T-helper 2 cell treated with Interferon-gamma antibody and Interleukin-4, amounts not matched to agents 100 ng/mL and 5 ng/mL, for 36 hours (primary cell): ENCODE data around the gene PRTN3. TPM values are rescaled to one million over a fixed set of nuclear protein-coding genes. Genes with fewer than 3 reads are reported as not detected.

Source experiments
- intact Hi-C: fragments of 100-400 bp; cut with micrococcal nuclease; formaldehyde crosslinking; loops from one replicate; pipeline ENCODE4 v1.15.1; 2023
- total RNA-seq: library from RNA; stranded (reverse); gene quantifications from 2 replicates; pipeline ENCODE4 v1.2.3, GENCODE V29; 2022

The PRTN3 gene
- not detected in 2 replicates for total RNA-seq

DNA sequence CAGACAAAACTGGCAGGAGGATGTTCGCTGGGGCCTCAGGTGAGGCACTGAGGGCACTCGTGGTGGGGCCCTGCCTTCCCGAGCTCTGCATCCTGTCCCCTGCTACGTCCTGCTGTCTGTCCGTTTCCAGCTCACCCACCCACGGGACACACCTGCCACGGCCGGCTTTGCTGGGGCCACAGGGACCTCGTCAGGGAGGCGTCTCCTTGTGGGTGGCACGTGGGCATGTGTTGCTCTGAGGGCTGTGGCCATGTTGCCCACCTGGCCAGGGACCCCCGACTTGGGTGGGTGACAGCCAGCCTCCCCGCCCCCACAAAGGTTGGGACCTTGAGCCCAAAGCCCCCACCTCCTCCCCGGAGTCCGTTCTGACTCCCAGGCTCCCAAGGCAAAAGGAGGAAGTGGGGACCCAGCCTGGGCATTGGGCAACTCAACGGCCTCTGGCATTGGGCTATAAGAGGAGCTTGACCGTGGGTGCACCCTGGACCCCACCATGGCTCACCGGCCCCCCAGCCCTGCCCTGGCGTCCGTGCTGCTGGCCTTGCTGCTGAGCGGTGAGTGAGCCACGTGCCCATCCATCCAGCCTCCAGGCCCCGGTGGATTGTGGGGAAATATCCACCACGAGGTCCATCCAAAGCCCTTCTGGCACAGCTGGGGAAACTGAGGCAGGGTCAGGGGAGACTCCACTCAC lies at the start of gene PRTN3:
Gene PRTN3 (plus strand): TSS at position 481 of the 688 bp plus-strand sequence. CDS start 10 bp downstream, at position 491.
- intact Hi-C loops: no loop called here

GRCh38 chr19:791007-791566 lies 49.7 kb upstream of the PRTN3 start:
- intact Hi-C loops: no loop called here

- intact Hi-C loops: no loop called here
Observed at GRCh38 chr19:791567-792305, 49.1 kb upstream of the PRTN3 start.

DNA sequence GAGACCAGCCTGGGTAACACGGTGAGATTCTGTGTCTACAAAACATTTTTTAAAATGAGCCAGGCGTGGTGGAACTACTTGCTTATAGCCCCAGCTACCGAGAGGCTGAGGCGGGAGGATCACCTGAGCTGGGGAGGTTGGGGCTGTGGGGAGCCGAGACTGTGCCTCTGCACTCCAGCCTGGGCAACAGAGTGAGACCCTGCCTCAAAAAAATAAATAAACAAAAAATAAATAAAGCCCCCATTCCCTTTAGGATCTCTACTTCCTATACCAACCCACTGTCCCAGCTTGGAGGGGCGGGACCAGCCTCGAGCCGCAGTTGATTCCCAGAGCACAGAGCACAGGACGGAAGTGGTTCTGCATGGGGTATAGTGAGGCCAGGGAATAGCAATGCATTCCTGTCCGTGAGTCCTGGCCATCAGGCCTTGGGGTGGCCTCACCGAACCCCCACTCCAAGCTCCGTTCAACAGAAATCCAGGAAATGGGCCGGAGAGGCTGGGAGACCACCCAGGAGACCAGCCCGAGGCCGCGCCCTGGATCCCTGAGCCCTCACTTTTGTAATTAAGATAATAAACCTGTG lies 48.4 kb upstream of the PRTN3 start:
- intact Hi-C loops: no loop called here

GRCh38 chr19:793806-794205 lies 47.0 kb upstream of the PRTN3 start:
- intact Hi-C loops: no loop called here

DNA sequence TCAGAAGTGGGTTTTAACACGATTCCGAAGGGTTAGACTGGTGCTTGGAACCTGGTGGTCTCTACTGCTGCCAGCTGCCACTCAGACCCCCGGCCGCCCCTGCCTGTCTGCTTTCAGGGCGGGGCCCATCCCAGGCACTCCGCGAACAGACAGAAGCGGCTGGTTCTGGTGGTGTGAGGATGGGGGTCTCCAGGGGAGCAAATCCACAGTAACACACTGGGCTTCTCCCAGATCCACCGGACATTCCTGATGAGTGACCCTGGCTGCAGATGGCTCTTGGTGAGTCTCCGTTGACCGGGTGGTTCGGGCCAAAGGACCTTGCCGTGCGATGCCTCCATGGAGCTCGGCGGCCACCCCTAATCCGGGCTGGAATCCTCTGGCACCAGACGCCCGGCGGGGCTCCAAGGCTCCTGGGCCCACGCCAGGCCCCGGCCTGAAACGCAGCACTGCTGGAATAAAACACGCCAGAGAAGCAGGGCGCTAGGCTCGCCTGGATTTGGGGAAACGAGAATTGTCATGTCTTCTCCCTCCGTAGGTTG lies 45.7 kb upstream of the PRTN3 start:
- intact Hi-C loops: loop anchor here (5.0 kb wide), 1 partner anchor 307 kb away; the partner anchor contains the start of gene GPX4

DNA sequence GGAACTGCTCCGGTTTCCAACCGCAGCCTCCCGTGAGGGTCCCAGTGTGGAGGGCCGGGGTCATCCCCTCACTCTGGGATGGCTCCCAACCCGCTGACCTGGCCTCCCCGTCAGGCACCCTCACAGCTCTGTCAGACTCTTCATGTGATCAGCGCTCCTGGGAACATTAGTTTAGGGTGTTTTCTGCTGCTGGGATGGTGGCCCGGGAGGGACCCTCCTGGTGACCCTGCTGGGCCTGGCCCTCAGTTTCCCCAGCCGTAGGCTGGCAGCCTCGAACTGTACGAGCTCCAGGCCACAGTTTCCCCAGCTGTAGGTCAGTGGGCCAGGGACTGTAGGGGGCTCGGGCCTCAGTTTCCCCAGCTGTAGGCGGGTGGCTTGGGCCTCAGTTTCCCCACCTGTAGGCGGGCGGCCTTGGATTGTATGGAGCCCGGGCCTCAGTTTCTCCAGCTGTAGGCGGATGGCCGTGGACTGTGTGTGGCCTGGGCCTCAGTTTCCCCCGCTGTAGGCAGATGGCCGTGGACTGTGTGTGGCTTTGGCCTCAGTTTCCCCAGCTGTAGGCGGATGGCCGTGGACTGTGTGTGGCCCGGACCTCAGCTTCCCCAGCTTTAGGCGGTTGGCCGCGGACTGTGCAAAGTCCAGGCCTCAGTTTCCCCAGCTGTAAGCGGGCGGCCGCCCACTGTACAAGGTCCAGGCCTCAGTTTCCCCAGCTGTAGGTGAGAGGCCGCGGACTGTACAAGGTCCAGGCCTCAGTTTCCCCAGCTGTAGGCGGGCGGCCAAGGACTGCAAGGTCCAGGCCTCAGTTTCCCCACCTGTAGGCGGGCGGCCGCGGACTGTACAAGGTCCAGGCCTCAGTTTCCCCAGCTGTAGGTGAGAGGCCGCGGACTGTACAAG lies 44.9 kb upstream of the PRTN3 start:
- intact Hi-C loops: loop anchor here (2.0 to 5.0 kb wide), 3 partner anchors 77 to 445 kb away; partner anchors contain the start of genes ATP5F1D and GPX4

DNA sequence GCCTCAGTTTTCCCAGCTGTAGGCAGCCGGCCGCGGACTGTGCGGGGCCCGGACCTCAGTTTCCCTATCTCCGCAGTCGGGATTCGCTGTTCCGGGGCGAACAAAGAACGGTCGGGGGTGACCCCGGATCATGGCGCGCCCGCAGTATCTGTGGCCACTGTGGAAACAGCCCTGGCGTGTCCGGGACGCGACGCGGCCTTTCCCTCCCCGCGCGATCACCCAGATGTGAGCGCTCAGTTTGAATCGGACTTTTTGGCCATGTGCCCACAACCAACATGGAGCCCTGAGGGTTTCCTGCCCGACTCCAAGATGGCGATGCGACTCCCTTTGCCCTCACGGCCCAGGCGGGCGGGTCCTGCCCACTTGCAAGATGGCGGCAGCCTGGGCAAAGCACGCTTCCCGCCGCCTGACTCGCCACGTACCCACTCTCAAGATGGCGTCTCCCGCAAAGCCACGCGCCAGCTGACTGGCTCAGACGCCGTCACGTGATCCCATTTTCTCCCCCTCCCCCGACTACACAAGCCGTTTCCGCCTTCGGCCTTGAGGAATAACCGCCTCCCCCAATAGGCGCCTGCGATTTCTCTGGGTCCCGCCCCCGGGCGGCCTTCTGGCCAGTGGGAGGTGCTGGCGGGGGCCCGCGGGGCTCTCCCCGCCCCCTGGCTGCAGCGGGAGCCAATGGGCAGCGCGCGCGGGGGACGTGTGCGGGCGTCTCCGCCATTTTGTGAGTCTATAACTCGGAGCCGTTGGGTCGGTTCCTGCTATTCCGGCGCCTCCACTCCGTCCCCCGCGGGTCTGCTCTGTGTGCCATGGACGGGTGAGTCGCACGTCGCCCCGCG lies 43.9 kb upstream of the PRTN3 start, which contains the start of gene PTBP1:
Gene PTBP1 (plus strand): TSS at position 761 of the 836 bp plus-strand sequence. CDS start 46 bp downstream, at position 807.
- intact Hi-C loops: loop anchor here (1.0 to 5.0 kb wide), 7 partner anchors 76 to 444 kb away; partner anchors contain the start of genes ATP5F1D, GPX4, RNF126 and RNU6-2

GRCh38 chr19:797528-798414 lies 43.0 kb upstream of the PRTN3 start:
- intact Hi-C loops: loop anchor here (1.0 to 5.0 kb wide), 7 partner anchors 75 to 443 kb away; partner anchors contain the start of genes ATP5F1D, GPX4, RNF126 and RNU6-2

- intact Hi-C loops: loop anchor here (5.0 kb wide), 1 partner anchor 304 kb away; the partner anchor contains the start of gene GPX4
Observed at GRCh38 chr19:798415-799075, 42.3 kb upstream of the PRTN3 start.

DNA sequence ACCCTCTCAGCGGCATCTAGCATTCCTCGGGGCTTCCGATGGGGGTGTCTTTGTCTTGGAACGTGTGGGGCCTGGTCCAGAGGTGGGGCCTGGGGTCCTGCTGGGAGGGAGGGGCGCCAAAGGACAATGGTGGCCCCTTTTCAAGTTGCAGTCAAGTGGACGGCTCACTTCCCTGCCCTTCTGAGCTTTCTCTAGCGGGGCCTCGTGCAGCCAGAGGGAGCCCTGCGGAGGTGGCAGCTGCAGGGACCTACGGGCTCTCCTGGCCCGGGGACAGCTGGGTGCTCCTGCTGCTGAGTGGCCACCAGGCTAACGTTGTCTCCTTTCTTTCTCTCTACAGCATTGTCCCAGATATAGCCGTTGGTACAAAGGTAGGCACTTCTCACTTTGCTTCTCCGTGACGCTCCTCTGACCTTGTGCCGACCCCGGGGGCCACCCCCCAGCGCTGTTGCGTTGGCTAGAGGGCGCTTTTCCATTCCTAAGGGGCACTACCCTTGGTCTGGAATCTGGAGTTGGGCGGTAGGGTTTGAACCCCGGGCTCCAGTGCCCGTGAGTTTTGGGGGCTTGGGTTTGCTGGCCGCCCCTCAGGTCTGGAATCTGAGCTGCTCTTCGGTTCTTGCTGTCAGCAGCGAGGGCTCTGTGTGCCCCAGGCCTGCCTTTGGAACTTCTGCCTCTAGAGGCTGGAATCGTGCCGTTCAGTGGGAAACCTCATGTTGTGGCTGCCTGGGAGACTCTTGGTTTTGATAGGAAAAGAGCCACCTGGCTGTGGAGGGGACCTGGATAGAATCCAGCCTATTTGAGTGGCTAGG lies 41.5 kb upstream of the PRTN3 start:
- intact Hi-C loops: loop anchor here (5.0 kb wide), 1 partner anchor 303 kb away; the partner anchor contains the start of gene GPX4

DNA sequence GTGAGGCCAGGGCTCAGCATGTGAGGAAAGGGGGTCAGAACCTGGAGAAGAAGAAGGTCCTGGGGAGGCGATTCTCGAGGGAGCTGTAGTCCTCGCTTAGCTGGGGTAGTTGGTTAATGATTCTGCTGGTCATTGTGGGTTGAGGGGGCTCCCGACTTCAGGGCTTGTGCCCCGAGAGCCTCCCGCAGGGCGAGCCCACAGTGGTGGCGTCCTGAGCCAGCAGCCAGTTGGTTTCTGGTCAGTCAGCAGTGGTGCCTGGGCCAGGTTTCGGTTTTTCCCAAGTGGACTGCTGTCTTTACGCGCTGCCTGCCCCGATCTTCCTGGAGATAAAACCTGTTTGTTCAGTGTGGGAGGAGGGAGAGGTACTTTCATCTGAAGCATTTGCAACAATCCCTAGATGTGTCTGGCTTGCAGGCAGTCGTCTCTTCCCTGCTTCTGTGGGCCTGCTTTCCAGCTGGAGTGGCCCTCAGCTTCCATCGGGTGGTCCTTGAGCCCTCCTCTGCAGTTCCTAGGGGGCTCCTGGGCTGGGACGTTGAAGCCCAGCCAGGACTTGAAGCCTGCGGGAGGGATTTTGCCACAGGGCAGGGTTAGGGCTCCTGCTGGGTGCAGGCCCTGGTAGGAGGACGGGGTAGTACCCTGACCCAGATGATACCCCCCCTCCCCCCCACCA lies 40.3 kb upstream of the PRTN3 start:
- intact Hi-C loops: no loop called here

- intact Hi-C loops: no loop called here
Observed at GRCh38 chr19:801030-801860, 39.6 kb upstream of the PRTN3 start.

- intact Hi-C loops: no loop called here
Observed at GRCh38 chr19:801861-802497, 38.8 kb upstream of the PRTN3 start.
